ENCODE results near the gene KCNA10.
A peak's percentile ranks its signal among the peaks of the same experiment; 100 is the strongest.
"Not testable (repeated sequence)": the region's sequence is repeated elsewhere in the genome, so short reads cannot be mapped to it uniquely, and the experiment has no call there.

The KCNA10 gene

GRCh38 chr1:110535985-110536384 lies 17.0 kb upstream of the KCNA10 start:
- no peak for DNase-seq (ENCODE audit: low read depth in 3 of 3)

DNA sequence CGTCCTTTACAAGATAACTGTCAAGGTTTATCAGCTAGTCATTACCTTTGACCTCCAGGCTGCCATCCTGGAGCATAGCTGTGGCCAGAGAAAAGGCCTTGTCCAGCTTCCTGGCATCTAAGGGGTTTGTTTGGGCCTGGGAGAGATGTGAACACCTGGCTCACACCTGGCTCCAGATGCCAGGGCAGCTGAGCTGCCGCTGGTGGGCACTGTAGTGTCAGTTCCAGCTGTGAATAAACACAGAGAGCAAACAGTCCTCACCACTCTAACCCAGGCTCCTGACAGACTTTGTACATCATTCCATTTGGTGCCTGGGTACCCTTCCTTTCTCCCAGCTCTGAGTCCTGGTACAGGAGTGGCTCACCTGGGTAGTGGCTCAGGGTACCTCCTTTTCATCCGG lies 14.3 kb upstream of the KCNA10 start:
- no peak for DNase-seq (ENCODE audit: low read depth in 3 of 3)

- DNase-seq (ENCODE audit: low read depth in 3 of 3), result no peak
These were observed 10.0 kb upstream of the KCNA10 start for GRCh38 chr1:110529011-110529410.

GRCh38 chr1:110526201-110526780 lies 7.3 kb upstream of the KCNA10 start:
- no peak for DNase-seq (ENCODE audit: low read depth in 3 of 3)

DNA sequence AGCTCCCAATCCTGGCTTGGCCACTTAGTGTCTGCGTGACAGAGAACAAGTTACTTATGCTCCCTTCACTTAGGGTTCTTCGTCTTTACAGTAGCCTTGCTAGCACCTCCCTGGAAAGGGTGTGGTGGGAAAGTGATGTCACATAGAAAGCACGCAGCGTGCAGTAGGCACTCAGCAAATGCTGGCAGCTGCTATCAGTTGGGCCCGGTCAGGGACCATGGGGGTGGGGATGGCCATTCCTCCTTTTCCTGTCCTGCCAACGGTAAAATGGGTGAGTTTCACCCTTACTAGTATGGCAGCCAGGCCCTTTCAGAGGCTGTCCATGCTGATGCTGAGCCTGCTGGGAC lies 6.2 kb upstream of the KCNA10 start:
- no peak for DNase-seq (ENCODE audit: low read depth in 3 of 3)

- peak; percentile 21 to 40 (median 29) for DNase-seq (ENCODE audit: low read depth in 3 of 3)
These were observed 5.6 kb upstream of the KCNA10 start for GRCh38 chr1:110524311-110525248.

DNA sequence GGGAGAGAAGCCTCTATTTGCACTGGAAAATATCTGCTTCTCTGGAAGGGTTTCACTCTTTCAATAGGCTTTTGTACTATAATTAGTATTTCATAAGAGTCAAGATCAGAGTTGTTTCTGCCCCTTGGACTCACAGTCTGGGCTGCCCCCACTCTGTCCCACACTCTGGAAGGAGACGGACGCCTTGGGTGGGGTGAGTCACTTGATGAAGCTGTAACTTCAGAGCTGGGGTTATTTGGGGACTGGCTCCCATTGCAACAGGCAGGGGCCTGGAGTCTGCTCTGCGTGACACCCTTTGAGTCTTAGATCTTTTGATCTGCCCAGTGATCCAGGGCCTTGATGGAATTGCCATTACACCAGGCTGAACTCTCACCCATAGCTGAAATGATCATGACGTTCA lies 4.0 kb upstream of the KCNA10 start:
- no peak for DNase-seq (ENCODE audit: low read depth in 3 of 3)

GRCh38 chr1:110522560-110522959 lies 3.6 kb upstream of the KCNA10 start:
- DNase-seq (ENCODE audit: low read depth in 3 of 3), result no peak

DNA sequence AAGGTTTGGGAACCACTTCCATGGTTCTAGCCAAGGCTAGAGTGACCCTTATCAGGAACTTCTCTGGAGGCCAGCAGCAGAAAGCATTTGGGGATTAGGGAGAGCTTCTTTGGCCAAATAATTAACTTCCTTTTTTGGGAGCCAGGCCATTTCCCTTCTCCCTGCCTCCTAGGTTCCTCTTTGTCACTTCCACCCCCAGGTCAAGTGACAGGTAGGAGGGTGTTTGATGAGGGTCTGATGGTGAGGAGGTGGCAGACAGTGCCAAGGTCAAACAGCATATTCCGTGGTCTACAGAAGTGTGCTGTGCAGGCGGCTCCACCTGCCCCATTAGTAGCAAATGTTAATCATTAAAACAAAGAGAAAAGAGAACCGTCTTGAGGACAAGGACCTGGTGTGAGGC lies 1.9 kb upstream of the KCNA10 start:
- no peak for DNase-seq (ENCODE audit: low read depth in 3 of 3)

DNA sequence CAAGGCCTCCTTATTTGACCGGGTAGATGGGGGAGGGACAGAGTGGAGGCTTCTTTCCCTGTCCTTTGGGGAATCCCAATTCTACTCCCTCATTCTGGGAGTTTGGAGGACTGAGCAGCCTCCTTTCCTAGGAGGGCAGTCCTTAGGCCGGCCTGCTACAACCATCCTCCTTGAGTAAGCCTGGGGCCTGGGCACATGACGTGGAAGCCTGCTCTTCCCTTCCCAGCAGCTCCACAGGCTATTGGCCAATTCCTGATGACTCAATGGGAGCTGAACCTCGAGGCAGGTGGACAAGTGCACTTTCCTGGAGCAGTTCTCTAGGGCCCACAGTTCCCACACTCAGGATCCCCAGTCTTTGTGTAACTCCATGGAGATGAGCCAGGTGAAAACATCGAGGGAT lies 3.1 kb downstream of the KCNA10 start:
- no peak for DNase-seq (ENCODE audit: low read depth in 3 of 3)

GRCh38 chr1:110515041-110515440 lies 3.9 kb downstream of the KCNA10 start:
- DNase-seq (ENCODE audit: low read depth in 3 of 3), result no peak

GRCh38 chr1:110513511-110513910 lies 5.5 kb downstream of the KCNA10 start:
- DNase-seq (ENCODE audit: low read depth in 3 of 3), result no peak

DNA sequence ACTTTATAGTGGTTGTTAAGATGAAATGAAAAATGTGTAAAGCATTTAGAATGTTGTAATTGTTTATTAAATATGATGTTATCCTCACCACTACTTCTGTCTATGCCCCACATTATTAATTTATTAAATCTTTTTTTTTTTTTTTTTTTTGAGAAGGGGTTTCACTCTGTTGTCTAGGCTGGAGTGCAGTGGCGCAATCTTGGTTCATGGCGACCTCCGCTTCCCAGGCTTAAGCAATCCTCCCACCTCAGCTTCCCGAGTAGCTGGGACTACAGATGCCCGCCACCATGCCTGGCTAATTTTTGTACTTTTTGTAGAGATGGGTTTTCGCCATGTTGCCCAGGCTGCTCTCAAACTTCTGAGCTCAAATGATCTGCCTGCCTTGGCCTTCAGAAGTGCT lies 7.5 kb downstream of the KCNA10 start:
- no peak for DNase-seq (ENCODE audit: low read depth in 3 of 3)

GRCh38 chr1:110510921-110511320 lies 8.1 kb downstream of the KCNA10 start:
- not testable (repeated sequence) for DNase-seq (ENCODE audit: low read depth in 3 of 3)

DNA sequence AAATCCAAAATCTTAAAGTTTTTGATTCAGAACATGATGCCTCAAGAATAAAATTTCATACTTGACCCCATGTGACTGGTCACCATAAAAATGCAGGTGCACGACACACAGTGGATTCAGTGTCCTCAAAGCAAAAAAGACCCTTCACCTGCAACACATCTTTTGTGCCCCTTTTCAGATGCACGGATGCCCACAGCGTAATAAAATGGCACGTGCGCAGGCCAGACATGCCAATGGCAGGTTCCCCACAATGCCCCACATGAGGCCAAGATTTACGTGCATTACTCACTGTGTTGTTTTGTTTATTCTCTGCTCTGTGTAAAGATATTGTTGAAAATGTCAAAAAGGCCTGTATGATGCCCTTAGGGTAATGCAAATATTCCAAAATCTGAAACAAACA lies 9.3 kb downstream of the KCNA10 start:
- DNase-seq (ENCODE audit: low read depth in 3 of 3), result no peak

GRCh38 chr1:110508028-110508940 lies 10.7 kb downstream of the KCNA10 start:
- no peak for DNase-seq (ENCODE audit: low read depth in 3 of 3)

DNA sequence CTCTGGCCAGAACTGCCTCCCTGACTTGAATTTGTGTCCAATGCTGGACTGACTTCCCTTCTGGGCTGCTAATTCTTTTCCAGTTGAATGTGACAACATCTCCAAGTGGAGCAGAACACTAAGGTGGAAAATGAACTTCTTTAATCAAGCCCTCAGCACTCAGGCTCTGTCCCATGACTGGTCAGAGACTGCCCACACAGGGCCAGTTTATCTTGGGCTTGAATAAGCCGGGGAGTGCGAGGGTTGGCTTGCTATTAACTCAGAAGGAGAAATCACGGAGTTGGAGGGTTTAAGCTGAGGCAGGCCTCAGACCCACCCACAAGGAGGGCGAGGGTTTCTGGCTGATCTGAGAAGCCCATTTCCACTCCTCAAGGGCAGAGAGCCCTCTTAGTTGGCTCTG lies 12.4 kb downstream of the KCNA10 start:
- DNase-seq (ENCODE audit: low read depth in 3 of 3), result no peak

DNA sequence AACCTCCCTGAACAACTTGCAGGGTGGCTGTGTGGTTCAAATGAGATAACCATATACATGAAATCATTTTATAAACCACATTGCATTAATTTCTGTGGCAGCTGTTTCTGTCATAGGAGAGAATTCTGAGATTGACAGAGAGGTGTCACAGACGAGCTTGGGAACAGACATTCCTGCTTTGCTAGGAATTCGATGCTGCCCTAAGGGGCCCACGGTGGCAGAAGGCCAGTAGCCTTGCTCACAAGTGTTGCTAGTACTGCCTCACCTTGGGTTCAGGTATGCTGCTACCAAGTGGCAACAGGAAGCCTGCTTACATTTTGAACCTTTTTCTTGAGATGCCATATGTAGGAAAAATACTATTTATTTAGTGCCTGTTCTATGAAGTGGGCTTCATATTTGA lies 13.4 kb downstream of the KCNA10 start:
- no peak for DNase-seq (ENCODE audit: low read depth in 3 of 3)

DNA sequence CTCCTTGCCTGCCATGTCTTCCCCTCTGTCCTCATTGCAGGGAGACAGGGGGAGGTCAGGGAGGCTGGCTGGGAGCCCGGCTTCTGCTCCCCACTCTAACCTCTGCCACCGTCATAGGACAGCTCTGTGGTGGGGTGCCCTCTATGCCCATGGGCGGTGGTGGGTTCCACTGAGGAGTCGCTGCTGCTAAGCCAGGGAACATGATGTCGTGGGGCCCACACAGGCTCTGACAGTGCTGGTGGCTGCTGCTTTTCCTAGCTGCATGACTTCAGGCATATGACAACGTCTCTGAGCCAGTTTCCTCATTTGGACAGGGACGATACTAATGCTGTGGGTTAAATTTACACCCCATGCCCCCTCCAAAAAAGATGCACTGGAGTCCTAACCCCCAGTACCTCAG lies 14.7 kb downstream of the KCNA10 start:
- no peak for DNase-seq (ENCODE audit: low read depth in 3 of 3)

GRCh38 chr1:110503471-110503870 lies 15.5 kb downstream of the KCNA10 start:
- no peak for DNase-seq (ENCODE audit: low read depth in 3 of 3)

- no peak for DNase-seq (ENCODE audit: low read depth in 3 of 3)
These were observed 16.4 kb downstream of the KCNA10 start for GRCh38 chr1:110502402-110503151.

Measured in stimulated activated CD4-positive, alpha-beta T cell treated with anti-CD3 and anti-CD28 coated beads, TNF-alpha, amount 100 ng/mL, for 48 hours (primary cell).